ENCODE measurements around the gene EPHA6.

GRCh38 chr3:97497138-97497537, 682.7 kb downstream of the EPHA6 start:
- no peak for TF ChIP-seq CTCF (IDR thresholded peaks at IDR 0.05)
- TF ChIP-seq POLR2A (IDR thresholded peaks at IDR 0.05), result no peak
